Keratinocyte (primary cell): ENCODE results near the gene EMP3. TPM values are rescaled to one million over a fixed set of nuclear protein-coding genes. Genes with fewer than 3 reads are reported as not detected.

ENCODE experiments used
- DNase-seq: peaks from one replicate; pipeline ENCODE4 v3.0.0-alpha.2; 2011; ENCODE audit warnings: low read depth, missing footprints, low spot score
- FAIRE-seq: peaks from 2 replicates; lab custom pipeline; 2011; peaks lifted over from hg19 to GRCh38; lab: Jason Lieb, UNC
- H2AFZ ChIP-seq: 2 replicates; pipeline ENCODE4 v1.6.0; 2012; ENCODE audit warnings: low read length, control low read depth, inconsistent platforms; ENCODE audit not compliant: control insufficient read depth
- H3K27ac ChIP-seq: 2 replicates; pipeline ENCODE4 v1.5.1; 2011; ENCODE audit warnings: low read length; ENCODE audit not compliant: control insufficient read depth, insufficient read depth
- H3K27me3 ChIP-seq: 3 replicates; pipeline ENCODE4 v1.6.0; 2011; ENCODE audit warnings: low read length; ENCODE audit not compliant: control insufficient read depth, insufficient read depth; ENCODE audit errors: extremely low read depth
- H3K36me3 ChIP-seq, 2 experiments: 2 replicates in 1 of 2; 3 replicates in 1 of 2; pipeline ENCODE4 v1.5.1; 2011; ENCODE audit warnings: low read length in 2 of 2, mild to moderate bottlenecking in 1 of 2; ENCODE audit not compliant: control insufficient read depth in 2 of 2, insufficient read depth in 2 of 2; ENCODE audit errors: extremely low read depth in 1 of 2
- H3K4me1 ChIP-seq: 3 replicates; pipeline ENCODE4 v1.5.1; 2011; ENCODE audit warnings: low read length; ENCODE audit not compliant: control insufficient read depth, insufficient read depth; ENCODE audit errors: extremely low read depth
- H3K4me2 ChIP-seq: 3 replicates; pipeline ENCODE4 v1.6.0; 2011; ENCODE audit warnings: low read depth, low read length; ENCODE audit not compliant: control insufficient read depth, insufficient read depth; ENCODE audit errors: extremely low read depth
- H3K4me3 ChIP-seq, 3 experiments: fragments of 200-600 bp in 1 of 3; sonication (generic) in 1 of 3; 2 replicates in 2 of 3; 3 replicates in 1 of 3; pipeline ENCODE4 v1.5.1; 2011 to 2016; ENCODE audit warnings: low read length in 3 of 3, mild to moderate bottlenecking in 3 of 3, control low read depth in 2 of 3, inconsistent platforms in 1 of 3, low read depth in 1 of 3, mixed read lengths in 1 of 3, mixed run types in 1 of 3, moderate library complexity in 1 of 3; ENCODE audit not compliant: control insufficient read depth in 2 of 3, insufficient read depth in 2 of 3; ENCODE audit errors: extremely low read depth in 1 of 3
- H3K79me2 ChIP-seq: 2 replicates; pipeline ENCODE4 v1.6.0; 2012; ENCODE audit warnings: low read length; ENCODE audit not compliant: control insufficient read depth, insufficient read depth
- H3K9ac ChIP-seq: 3 replicates; pipeline ENCODE4 v1.6.0; 2011; ENCODE audit warnings: low read length; ENCODE audit not compliant: control insufficient read depth, insufficient read depth; ENCODE audit errors: extremely low read depth
- H3K9me1 ChIP-seq: 3 replicates; pipeline ENCODE4 v1.6.0; 2011; ENCODE audit warnings: low read length; ENCODE audit not compliant: control insufficient read depth, insufficient read depth; ENCODE audit errors: extremely low read depth
- H3K9me3 ChIP-seq: 2 replicates; pipeline ENCODE4 v1.5.1; 2012; ENCODE audit warnings: low read depth, low read length; ENCODE audit not compliant: control insufficient read depth
- H4K20me1 ChIP-seq: 3 replicates; pipeline ENCODE4 v1.6.0; 2011; ENCODE audit warnings: low read length; ENCODE audit not compliant: control insufficient read depth, insufficient read depth; ENCODE audit errors: extremely low read depth
- EZH2 ChIP-seq: IDR thresholded peaks from one replicate; pipeline ENCODE4 v1.6.1; 2012; ENCODE audit warnings: inconsistent platforms, mild to moderate bottlenecking, low read length, moderate library complexity
- dilution Hi-C: fragments of 300-500 bp; cut with MboI; formaldehyde crosslinking; loops from one replicate; pipeline ENCODE4 v1.7.0; 2020; ENCODE audit warnings: low sequenced_read_pairs; ENCODE audit not compliant: extremely low pct_ligation_motif_present
- polyA plus RNA-seq, 5 experiments: library from polyadenylated mRNA; depleted of rRNA in 3 of 5; stranded (reverse) in 3 of 5; stranded (forward) in 1 of 5; unstranded in 1 of 5; fragments of >200 nt; gene quantifications; 1 replicate in 1 of 5; 2 replicates in 3 of 5; 3 replicates in 1 of 5; pipeline versions ENCODE4 v1.2.1 to v1.2.3, GENCODE V29; 2011 to 2012; ENCODE audit warnings: missing spikeins in 2 of 5, low read depth in 1 of 5, low replicate concordance in 1 of 5
- TF ChIP-seq, protein P1 (sequence below), 3 experiments: IDR thresholded peaks in 1 of 3; conservative IDR thresholded peaks in 1 of 3; optimal IDR thresholded peaks in 1 of 3; 2 replicates in 2 of 3; 3 replicates in 1 of 3; pipeline versions ENCODE3 to v1.5.1; 2011; ENCODE audit warnings: low read length in 3 of 3, mild to moderate bottlenecking in 3 of 3, moderate library complexity in 2 of 3, control low read depth in 1 of 3, inconsistent platforms in 1 of 3; ENCODE audit not compliant: insufficient read depth in 2 of 3; ENCODE audit errors: extremely low read depth in 1 of 3

The EMP3 gene
- polyA plus RNA-seq, 1 donor (not counting 4 experiments of a cell fraction or from before 2014, with no cell fraction given) = 177 TPM

DNA sequence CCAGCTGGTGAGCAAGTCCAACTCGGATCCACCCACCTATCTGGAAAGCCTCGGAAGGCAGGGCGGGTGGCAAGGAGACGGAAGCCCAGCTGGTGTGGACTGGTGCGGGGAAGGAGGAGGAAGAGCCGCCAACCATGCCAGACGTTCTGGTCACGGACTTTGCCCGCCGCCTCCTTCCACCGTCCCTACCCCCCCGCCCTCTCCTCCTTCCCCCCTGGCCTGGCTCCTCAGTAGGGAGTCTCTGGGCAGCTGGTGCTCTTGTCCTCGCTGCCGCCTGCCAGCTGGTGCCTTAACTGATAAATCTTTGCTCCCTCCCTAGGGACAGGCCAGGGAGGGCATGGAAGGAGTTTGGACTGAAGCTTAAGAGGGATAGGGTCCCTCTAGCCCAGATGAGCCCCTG, 43.6 kb downstream of the EMP3 start:
- dilution Hi-C loops = no loop called here
- Histone ChIP-seq H3K9me3 (no peaks in the 10 kb centered on the region), H4K20me1 (no peaks in the 10 kb centered on the region), H3K27ac (no peak overlapping the region), H3K4me1 (no peaks in the 10 kb centered on the region), H3K9ac (no peak overlapping the region), H3K79me2 (no peaks in the 10 kb centered on the region), H3K27me3 (no peaks in the 10 kb centered on the region), H3K36me3 (no peaks in the 10 kb centered on the region), H3K4me2 (no peak overlapping the region), H3K4me3 (no peak overlapping the region), H3K9me1 (no peaks in the 10 kb centered on the region), H2AFZ (no peak overlapping the region)
- no peak for FAIRE-seq
- TF ChIP-seq, protein P1, sequence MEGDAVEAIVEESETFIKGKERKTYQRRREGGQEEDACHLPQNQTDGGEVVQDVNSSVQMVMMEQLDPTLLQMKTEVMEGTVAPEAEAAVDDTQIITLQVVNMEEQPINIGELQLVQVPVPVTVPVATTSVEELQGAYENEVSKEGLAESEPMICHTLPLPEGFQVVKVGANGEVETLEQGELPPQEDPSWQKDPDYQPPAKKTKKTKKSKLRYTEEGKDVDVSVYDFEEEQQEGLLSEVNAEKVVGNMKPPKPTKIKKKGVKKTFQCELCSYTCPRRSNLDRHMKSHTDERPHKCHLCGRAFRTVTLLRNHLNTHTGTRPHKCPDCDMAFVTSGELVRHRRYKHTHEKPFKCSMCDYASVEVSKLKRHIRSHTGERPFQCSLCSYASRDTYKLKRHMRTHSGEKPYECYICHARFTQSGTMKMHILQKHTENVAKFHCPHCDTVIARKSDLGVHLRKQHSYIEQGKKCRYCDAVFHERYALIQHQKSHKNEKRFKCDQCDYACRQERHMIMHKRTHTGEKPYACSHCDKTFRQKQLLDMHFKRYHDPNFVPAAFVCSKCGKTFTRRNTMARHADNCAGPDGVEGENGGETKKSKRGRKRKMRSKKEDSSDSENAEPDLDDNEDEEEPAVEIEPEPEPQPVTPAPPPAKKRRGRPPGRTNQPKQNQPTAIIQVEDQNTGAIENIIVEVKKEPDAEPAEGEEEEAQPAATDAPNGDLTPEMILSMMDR (optimal IDR thresholded peaks at IDR 0.05 in 1 of 3, IDR thresholded peaks at IDR 0.05 in 1 of 3, conservative IDR thresholded peaks at IDR 0.05 in 1 of 3; ENCODE audit: extremely low read depth in 1 of 3, insufficient read depth in 2 of 3, low read length in 3 of 3) = no peak
- no peak for TF ChIP-seq EZH2
- DNase-seq = no peak

DNA sequence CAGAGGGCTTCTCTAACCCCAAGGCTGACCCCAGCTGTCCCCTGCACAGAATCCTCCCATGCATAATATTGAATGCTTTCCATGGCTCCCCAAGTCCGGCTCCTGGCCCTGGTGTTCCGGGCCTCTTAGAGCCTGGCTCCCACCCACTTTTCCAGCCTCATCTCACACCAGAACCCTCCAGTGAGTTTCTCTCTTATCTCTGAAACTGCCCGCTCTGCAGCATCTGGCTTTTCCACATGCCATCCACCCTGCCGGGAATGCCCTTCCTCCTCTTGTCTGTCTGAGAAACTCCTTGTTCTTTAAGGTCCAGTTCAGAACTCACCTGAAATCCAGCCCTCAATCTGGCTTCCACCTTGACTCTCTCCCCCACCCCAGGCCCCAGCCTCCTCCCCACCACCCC, 45.6 kb downstream of the EMP3 start:
- H3K36me3 ChIP-seq = no peaks in the 10 kb centered on the region
- FAIRE-seq (no peak), DNase-seq (no peak)
- H3K79me2 ChIP-seq = no peaks in the 10 kb centered on the region
- H3K9ac ChIP-seq = no peak overlapping the region
- dilution Hi-C loops = no loop called here
- H3K9me1 ChIP-seq = no peaks in the 10 kb centered on the region
- no peak overlapping the region for H2AFZ ChIP-seq
- H3K9me3 ChIP-seq = no peaks in the 10 kb centered on the region
- no peak overlapping the region for H3K4me3 ChIP-seq
- no peak overlapping the region for H3K27ac ChIP-seq
- TF ChIP-seq EZH2 = no peak
- TF ChIP-seq, protein P1 (optimal IDR thresholded peaks at IDR 0.05 in 1 of 3, IDR thresholded peaks at IDR 0.05 in 1 of 3, conservative IDR thresholded peaks at IDR 0.05 in 1 of 3; ENCODE audit: extremely low read depth in 1 of 3, insufficient read depth in 2 of 3, low read length in 3 of 3) = no peak
- H3K4me2 ChIP-seq = no peak overlapping the region
- no peaks in the 10 kb centered on the region for H3K4me1 ChIP-seq
- no peaks in the 10 kb centered on the region for H3K27me3 ChIP-seq
- no peaks in the 10 kb centered on the region for H4K20me1 ChIP-seq
